Umbilical cord (tissue), 2 donors: ENCODE measurements around the gene NPSR1. TPM values are rescaled to one million over a fixed set of nuclear protein-coding genes. Genes with fewer than 3 reads are reported as not detected.
"Not testable (repeated sequence)": the region's sequence is repeated elsewhere in the genome, so short reads cannot be mapped to it uniquely, and the experiment has no call there.

Source experiments
- DNase-seq: peaks from one replicate; pipeline ENCODE4 v3.0.0-alpha.2; 2015; ENCODE audit warnings: low spot score
- total RNA-seq: library from RNA; depleted of rRNA; stranded (reverse); fragments of >200 nt; gene quantifications from one replicate; pipeline ENCODE4 v1.2.3, GENCODE V29; 2014; ENCODE audit warnings: low replicate concordance; ENCODE audit not compliant: insufficient read depth

NPSR1 gene, protein sequence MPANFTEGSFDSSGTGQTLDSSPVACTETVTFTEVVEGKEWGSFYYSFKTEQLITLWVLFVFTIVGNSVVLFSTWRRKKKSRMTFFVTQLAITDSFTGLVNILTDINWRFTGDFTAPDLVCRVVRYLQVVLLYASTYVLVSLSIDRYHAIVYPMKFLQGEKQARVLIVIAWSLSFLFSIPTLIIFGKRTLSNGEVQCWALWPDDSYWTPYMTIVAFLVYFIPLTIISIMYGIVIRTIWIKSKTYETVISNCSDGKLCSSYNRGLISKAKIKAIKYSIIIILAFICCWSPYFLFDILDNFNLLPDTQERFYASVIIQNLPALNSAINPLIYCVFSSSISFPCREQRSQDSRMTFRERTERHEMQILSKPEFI
- not detected for total RNA-seq

DNA sequence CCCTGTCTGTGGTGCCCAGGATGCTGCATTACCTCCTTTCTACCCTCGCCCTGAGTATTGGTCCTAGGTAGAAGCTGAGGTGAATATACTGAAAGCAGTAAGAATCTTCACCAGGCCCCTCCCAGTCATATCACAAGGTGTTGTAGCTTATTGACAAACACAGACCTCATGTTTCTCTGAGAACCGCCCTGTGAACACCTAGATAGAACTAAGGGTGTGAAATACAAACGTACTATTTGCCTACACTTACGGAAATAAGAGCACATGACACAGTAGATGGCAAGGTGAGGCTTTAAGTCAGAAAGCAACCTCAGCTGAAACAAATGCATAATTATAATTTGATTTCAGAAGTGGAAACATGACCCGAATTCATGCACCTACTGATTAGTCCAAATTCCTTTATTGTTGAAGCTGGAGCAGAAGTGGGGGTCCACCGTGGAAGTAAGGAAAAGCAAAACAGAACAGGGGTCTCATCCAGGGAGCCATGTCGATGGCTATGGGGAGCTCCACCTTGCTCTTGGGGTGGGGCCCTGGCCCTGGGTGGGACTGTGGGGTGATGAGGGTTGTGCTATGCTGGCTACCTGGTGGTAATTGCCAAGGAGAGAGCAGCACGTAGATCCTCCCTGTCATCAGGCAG, at the start of gene NPSR1:
Gene NPSR1 (plus strand): TSS at position 587 of the 637 bp plus-strand sequence. CDS start 195 bp downstream, outside the sequence.
- DNase-seq, result no peak

DNA sequence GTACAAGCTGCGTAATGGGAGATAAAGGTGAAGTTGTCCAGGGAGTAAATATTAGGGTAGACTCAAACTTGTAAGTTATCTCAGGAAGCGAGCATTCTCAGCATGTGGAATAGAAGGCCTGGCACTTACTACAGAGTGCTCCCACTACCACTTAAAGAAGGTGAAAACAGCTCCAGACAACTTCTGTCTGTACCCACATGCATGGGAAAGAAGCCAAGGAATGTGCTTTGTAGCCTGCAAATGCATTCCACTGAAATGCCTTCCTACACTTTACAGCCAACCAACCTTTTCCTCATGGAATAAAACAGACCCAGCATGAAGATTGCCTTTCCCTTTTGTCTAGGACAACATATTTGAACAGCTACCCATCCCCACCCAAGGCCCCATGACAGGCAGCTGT, 45.4 kb upstream of the NPSR1 start:
- DNase-seq, result peak; percentile 2

DNA sequence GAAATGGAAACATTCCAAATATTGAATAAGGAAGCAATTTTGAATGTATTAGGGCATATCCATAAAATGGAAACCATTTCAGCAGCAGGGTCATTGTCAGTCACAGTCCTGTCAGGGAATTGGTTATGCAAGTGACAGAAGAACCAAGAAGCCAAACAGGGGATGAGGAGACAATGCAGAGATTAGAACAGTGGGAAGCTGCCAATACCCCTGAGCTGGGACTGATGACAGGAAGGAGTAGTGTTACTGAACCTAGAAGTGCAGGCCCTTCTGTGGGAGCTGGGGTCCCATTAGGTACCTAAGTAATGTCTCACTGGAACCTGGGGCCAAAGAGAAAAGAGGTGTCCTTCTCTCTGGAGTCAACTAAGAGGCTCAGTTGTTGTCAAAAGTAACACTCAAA, 37.6 kb upstream of the NPSR1 start:
- no peak for DNase-seq

DNA sequence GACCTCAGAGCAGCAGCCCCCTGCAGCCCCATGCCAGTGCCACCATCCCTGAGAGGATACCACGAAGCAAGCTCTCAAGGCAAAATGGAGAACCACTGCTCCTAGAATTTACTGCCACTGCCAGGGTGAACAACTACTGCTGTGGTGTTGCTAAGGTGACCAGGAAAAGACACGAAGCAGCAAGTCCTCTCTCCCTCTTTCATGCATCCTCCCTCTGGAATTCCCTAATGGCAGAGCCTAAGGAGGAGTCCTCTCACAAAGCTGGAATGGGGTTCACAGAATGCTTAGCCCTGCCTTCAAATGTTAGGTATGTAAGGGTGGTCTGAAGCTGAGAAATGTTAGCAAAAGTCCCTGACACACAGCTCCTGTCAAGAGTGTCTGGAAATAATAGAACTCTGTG, 35.8 kb upstream of the NPSR1 start:
- no peak for DNase-seq

DNA sequence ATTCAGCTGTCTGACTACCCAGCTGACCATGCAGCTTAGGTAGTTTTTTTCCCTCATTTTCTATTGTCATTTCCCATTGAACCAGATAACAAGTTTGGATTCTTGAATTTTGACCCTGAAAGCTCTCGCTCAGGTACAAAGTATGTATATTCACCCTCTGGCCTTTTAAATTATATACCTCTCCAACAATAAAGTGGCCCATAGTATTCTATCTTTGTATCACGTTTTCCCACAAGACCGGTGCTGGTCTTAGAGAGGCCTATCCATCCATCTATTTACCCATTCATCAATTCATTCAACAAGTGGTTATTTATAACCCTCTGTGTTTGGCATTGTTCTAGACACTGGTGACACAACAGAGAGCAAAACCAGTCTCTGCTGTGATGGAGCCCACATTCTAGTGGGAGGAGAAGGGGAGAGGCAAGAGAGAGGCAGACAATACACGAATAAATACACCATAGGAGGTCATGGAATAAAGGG, 35.2 kb upstream of the NPSR1 start:
- no peak for DNase-seq

DNA sequence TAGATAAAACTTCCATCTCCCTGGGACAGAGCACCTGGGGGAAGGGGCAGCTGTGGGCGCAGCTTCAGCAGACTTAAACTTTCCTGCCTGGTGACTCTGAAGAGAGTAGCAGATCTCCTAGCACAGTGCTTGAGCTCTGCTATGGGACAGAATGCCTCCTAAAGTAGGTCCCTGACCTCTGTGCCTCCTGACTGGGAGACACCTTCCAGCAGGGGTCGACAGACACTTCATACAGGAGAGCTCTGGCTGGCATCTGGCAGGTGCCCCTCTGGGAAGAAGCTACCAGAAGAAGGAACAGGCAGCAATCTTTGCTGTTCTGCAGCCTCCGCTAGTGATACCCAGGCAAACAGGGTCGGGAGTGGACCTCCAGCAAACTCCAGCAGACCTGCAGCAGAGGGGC, 29.4 kb upstream of the NPSR1 start:
- DNase-seq, result not testable (repeated sequence)

DNA sequence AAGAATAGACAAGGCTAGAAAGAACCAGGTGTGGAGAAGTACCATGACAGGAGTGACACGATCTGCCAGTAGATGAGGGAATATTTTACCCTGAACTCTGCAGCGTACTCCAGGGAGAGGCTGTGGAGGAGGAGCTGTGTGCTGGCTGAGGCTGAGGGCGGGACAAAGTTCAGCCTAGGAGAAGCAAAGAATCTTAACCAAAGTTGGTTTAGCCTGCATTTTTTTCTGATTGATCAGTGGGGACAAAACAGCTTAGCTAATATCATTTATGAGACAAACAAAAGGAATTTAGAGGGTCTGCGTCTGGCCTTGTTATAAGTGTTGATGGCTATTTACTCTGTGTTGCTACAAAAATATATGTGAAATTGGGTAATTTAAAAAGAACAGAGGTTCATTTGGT, 5.2 kb upstream of the NPSR1 start:
- no peak for DNase-seq

DNA sequence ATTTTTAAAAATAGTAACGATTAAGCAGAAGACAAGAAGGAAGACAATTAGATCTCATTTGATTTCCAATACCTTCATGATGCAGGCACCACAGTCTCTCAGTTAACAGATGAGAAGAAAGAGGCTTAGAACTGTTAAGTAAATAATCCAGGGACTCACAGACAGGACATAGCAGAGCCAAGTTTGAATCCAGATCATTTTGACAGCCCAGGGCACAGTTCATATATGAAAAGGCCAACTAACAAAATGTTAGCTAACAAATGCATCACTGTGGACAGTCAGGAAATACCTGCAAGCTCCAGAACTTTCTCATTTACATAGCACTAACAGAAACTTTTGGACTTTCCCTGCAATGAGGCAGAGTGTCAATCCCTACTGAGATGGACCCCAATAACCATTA, 4.2 kb upstream of the NPSR1 start:
- DNase-seq, result no peak

DNA sequence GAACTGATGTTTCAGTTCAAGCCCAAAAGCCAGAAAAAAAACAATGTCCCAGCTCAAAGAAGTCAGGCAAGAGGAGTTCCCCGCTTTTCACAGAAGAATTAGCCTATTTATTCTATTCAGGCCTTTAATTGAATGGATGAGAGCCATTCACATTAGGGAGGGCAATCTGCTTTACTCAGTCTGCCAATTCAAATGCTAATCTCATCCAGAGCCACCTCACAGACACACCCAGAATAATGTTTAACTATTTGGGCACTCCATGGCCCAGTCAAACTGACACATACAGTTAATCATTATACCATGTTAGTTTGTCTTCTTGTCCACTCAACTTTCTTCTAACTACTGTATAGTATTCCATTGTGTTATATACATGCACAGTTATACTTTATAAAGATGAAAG, 2.6 kb upstream of the NPSR1 start:
- no peak for DNase-seq

DNA sequence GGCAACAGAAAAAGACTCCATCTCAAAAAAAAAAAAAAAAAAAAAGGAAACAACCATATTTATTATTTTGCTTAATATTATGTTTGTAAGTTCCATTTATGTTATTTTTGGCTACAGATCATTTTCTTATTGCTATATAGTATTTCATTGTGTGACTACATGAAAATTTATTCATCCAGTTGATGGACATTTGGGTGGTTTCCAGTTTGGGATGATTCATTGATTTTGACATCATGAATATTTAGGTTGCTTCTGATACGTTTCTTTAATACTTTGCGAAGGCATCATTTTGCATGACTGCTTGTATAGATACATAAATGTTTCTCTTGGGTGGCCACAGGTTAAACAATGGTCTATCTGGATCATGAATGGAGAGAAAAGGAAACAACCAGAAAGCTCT, 2.0 kb upstream of the NPSR1 start:
- DNase-seq, result no peak

DNA sequence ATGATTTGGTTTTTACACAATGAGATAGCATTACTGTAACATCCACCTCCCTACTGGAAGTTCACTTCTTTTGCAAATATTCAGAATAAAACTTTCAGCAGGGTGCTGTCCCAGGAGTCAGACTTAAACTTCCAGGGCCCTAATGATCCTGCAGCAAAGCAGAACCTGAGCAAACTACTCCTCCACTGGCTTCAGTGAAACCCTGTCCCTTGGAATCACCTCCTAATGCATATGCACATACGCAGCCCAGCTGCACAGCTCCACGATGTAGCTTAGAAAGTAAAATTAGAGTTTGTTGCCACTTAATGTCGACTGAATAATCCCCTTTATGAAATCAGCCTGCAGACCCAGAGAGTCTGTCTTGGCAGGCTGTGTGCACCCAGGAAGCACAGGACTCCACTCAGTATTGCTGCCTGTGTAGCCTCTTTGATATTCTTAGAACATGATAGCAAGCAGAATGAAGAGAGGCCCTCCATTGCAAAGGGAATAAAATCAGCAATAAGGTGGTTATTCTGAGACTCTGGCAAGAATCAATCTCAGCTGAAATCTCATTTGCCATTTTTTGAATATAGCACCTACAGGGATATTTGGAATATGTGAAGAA, 1.6 kb downstream of the NPSR1 start:
- no peak for DNase-seq

DNA sequence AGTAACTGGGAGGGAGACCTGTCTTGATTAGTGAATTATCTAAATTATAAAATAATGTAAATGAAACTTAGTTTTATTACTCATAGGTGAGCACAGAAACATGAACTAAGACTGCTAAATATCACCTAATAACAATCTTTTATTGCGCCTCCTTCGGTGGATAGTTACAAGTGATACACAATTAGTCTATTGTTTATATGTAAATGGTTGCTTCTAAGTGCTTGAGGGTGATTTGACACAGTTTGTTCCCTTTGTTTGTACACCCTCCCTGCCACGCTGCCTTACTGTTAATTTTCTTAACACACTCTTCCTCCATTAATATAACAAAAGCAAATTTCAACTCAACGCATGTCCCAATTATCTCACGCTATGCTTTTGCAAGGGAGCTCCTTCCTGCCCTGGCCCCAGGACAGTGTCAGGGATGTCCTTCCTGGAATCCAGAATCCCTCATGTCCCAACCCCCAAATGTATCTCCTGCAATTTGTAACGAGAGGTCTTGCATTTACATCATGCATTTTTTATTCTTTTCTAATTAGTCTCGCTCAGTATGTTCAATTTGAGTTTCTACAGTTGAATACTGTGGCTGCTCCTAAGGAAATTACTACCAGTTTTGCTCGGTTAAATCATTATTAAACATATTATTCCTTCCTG, 4.2 kb downstream of the NPSR1 start:
- DNase-seq, result no peak

DNA sequence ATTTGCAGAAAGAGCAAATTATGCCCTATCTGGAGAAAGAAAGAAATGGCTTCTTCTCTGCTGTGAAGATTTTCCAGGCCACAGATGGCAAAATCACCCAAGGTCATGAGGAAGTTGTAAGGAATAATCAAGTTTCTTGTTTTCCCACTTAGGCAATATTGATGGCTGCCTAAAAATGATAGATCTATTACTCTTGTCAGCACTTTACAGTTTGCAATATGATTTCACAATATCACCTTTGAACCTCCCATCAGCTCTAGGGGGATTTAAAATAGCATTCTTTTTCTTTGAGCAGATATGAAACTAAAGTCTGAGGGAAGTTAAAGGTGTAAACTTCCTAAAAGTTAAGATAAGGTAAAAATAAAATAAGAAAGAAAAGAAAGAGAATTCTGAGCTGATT, 6.7 kb downstream of the NPSR1 start:
- DNase-seq, result no peak

DNA sequence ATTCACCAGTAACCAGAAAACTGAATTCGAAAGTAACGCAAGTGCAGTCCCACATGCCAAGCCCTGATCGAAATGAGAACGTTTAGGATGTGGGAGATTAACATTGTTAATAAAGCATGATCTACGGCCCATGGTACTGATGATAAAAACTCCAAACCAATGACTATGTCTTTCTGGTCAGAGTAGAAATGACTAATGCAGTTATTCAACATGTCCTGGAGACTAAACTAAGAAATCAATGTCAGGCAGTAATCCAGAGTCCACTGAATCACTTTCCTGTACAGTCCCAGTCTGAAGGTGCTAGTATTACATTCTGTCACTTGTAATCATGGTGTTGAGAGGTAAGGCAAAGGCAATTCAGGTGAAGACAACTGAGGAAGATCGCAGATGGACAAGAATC, 14.4 kb downstream of the NPSR1 start:
- DNase-seq, result no peak

DNA sequence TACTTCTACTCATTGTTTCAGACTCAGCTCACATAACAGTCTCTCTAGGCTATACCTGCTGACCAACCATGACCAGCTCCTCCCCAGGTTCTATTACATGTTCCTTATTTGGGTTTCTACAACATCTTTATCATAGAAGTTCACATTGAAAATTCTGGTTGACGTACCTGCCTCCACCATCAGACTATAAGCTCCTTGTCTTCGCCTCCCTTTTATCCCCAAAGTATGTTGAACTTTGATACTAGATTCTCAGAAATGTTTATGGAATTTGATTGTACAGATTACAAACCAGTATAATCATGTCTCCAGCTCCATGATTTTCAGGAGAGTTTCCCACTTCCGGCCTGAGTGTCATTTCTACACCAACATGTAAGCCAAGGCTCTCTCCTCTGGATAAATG, 15.0 kb downstream of the NPSR1 start:
- no peak for DNase-seq

DNA sequence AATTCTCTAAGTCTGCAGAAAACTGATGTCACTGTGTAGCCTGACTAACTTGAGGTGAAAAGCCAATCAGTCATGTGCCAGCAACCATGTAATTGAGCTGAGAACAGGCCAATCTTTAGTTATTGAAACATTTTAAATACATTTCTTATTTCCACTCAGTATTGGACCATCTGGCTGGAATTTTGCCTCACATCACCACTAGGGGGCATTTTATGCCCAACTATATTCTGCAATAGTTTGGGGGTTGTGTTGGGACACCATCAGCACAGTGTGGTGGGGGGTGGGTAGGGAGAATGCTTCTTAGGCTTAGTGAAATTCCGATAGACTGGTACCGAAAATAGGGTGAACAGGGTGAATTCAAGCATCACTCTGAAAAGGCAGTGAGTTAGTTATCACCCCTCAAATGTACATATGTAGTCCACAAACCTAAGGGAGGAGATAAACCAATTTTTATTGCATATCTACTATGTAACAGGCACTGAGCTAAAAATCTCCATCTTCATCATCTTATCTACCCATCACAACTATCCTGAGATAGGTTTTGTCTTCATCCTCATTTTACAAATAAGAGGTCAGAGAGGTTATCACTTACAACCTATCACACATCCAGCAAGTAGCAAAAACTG, 17.8 kb downstream of the NPSR1 start:
- no peak for DNase-seq

DNA sequence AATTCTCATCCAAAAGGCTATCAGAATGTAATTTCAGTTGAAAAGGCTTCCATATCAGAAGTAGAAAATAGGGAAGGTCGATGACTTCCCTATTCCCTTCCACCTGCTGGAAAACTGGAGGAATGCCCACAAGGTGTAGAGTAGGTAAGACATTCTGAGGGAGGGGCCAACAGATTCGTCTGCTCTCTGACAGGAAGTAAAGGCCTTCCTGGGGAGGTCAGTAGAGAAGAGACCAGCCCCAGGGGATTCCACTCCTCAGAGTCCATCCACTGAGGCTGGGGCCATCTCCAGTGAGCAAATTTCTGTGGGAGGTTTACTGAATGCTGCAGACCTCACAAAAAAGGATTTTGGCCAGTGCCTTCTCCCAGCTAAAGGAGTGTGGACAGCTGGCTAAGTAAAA, 19.5 kb downstream of the NPSR1 start:
- no peak for DNase-seq

DNA sequence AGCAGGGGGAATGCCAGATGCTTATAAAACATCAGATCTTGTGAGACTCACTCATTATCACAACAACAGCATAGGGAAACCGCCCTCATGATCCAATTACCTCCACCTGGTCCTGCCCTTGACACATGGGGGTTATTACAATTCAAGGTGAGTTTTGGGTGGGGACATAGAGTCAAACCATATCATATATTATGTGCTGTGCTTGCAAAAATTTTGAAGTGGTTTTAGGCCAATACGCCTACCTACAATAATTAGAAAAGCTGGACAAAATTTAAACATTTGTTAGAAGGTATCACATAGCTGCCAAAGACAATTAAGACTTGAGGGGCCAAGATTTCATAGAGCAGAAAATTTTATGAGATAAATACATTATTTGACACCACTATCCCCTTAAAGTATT, 29.5 kb downstream of the NPSR1 start:
- DNase-seq, result no peak

DNA sequence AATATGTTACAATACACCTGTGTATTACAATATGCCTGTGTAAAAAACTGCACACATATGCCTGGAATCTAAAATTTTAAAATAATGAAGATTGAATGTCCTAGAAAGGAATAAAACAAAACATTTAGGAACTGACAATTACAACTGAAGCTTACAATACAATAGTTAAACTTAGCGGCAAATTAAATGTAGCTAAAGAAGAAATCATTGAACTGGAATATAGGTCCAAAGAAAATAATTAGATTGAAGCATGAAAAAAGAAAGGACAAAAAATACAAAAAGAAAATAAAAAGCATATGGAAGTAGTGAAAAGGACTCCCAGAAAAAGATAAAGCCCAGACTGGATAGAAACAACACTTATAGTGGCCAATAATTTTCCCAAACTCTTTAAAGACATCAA, 38.4 kb downstream of the NPSR1 start:
- DNase-seq, result no peak

DNA sequence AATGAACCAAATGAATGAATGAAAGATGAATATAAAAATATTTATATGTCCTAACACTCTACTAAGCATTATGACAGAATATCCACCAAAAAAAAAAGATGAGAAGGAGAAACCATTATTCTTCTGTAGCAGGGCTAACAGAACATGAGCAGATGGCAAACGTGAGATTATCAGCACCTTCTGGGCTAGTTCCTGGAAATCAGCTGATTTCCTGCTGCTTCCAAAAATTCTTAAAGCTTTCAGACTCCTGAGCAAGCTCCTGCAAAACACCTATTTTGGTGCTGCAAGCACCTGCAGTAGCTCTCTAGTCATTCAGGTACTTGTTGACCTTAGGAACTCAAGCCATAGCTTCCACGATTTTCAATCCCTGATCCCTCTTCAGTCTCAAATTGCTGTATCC, 51.8 kb downstream of the NPSR1 start:
- no peak for DNase-seq

DNA sequence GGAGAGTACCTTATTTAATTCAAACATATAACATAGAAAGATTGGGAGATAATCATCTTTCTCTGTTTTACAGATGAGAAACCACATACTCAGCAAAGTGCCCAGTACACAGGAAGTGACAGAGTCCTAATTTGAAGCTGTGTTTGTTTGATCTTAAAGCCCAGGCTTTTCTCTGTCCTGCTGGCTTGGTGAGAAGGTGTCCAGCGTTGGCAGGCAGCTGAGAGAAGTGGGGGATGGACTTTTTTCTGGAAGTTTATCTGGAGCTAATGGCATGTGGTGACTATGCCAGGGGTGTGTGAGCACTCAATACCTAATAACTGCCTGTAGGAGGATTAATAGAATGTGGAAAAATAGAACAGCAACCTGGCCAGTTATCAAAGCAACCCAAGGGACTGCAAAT, 60.8 kb downstream of the NPSR1 start:
- DNase-seq, result peak; percentile 35

DNA sequence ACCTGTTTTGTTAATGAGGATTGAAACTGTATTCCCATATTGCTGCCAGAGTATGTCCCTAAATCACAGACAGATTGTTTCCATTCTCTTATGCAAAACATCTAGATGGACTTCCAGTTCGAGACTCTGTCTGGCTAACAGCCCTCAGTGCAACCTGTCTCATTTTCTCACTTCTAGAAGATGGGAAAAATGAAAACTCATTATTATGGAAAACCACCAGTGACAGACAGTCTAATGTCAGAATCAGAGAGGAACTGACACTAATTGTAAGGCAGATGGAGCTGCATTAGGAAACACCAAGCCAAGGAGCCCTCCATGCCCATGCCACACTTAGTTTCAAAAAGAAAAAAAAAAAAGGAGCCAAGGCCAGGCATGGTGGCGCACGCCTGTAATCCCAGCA, 61.6 kb downstream of the NPSR1 start:
- DNase-seq, result no peak
